ENCODE measurements around the gene TMEM63C.

GRCh38 chr14:77239412-77239811, 57.8 kb downstream of the TMEM63C start:
- TF ChIP-seq POLR2AphosphoS5 (IDR thresholded peaks at IDR 0.05; ENCODE audit: insufficient read depth in 1 of 2, low read depth in 1 of 2) = no peak
- TF ChIP-seq CTCF (IDR thresholded peaks at IDR 0.05) = no peak
